ENCODE measurements around the gene MAP3K6. TPM values are rescaled to one million over a fixed set of nuclear protein-coding genes. Genes with fewer than 3 reads are reported as not detected.

Gene MAP3K6
- total RNA-seq, 1 donor from 2014 or later: 17.9 TPM

GRCh38 chr1:27307874-27308598, 58.7 kb downstream of the MAP3K6 start:
- no peak for DNase-seq (ENCODE audit: extremely low read depth, low read depth, low spot score)

- no peak for DNase-seq (ENCODE audit: extremely low read depth, low read depth, low spot score)
Observed at GRCh38 chr1:27306892-27307761, 59.6 kb downstream of the MAP3K6 start.

- DNase-seq (ENCODE audit: extremely low read depth, low read depth, low spot score): no peak
Observed at GRCh38 chr1:27306071-27306470, 60.7 kb downstream of the MAP3K6 start.

Other genes starting within 250 kb of the MAP3K6 start
- gene SLC9A1, start 211.8 kb downstream of the MAP3K6 start, total RNA-seq: 64.3 and 112 TPM in 2 replicates
- gene WDTC1, start 132.3 kb downstream of the MAP3K6 start, total RNA-seq: 36.2 and 43.3 TPM in 2 replicates
- 29.8 and 40.7 TPM in 2 replicates for gene TMEM222, start 44.8 kb downstream of the MAP3K6 start, total RNA-seq
- 1.8 and 5.4 TPM in 2 replicates for gene SYTL1, start 24.9 kb downstream of the MAP3K6 start, total RNA-seq
- gene FCN3, start 7.9 kb upstream of the MAP3K6 start, total RNA-seq: not detected in 2 replicates
- gene CD164L2, start 16.4 kb upstream of the MAP3K6 start, total RNA-seq: not detected in 2 replicates
- gene GPR3, start 25.7 kb upstream of the MAP3K6 start, total RNA-seq: 0.44 and 1.5 TPM in 2 replicates
- gene WASF2, start 123.2 kb upstream of the MAP3K6 start, total RNA-seq: 81.5 and 111 TPM in 2 replicates
- 26.3 and 44.1 TPM in 2 replicates for gene AHDC1, start 237.2 kb upstream of the MAP3K6 start, total RNA-seq